ENCODE results near the gene CASR. TPM values are rescaled to one million over a fixed set of nuclear protein-coding genes. Genes with fewer than 3 reads are reported as not detected.
A peak's percentile ranks its signal among the peaks of the same experiment; 100 is the strongest.

Gene CASR
- total and polyA plus RNA-seq, 2 donors: 0.25 to 0.74 TPM

GRCh38 chr3:122283796-122284445 lies 100.5 kb downstream of the CASR start:
- no peak overlapping the region for H3K4me3 ChIP-seq (ENCODE audit: low read depth, low read length)
- WGBS: 88% methylated on average over 22 of the region's 22 CpGs
- no peaks in the 10 kb centered on the region for H3K4me1 ChIP-seq (ENCODE audit: insufficient read depth)
- no peak for DNase-seq (ENCODE audit: extremely low spot score)
- no peaks in the 10 kb centered on the region for H3K36me3 ChIP-seq (ENCODE audit: insufficient read depth)
- H3K27ac ChIP-seq (ENCODE audit: low read depth): no peak overlapping the region

- DNase-seq (ENCODE audit: extremely low spot score): no peak
- H3K4me3 ChIP-seq (ENCODE audit: low read depth, low read length): no peak overlapping the region
- 92% methylated on average over 20 of the region's 20 CpGs for WGBS
- H3K27ac ChIP-seq (ENCODE audit: low read depth): no peak overlapping the region
- no peaks in the 10 kb centered on the region for H3K36me3 ChIP-seq (ENCODE audit: insufficient read depth)
- H3K4me1 ChIP-seq (ENCODE audit: insufficient read depth): no peaks in the 10 kb centered on the region
These were observed 101.0 kb downstream of the CASR start for GRCh38 chr3:122284486-122284885.

GRCh38 chr3:122294359-122294758 lies 110.9 kb downstream of the CASR start:
- no peak overlapping the region for H3K4me3 ChIP-seq (ENCODE audit: low read depth, low read length)
- no peaks in the 10 kb centered on the region for H3K4me1 ChIP-seq (ENCODE audit: insufficient read depth)
- DNase-seq (ENCODE audit: extremely low spot score): no peak
- H3K36me3 ChIP-seq (ENCODE audit: insufficient read depth): no peaks in the 10 kb centered on the region
- no peak overlapping the region for H3K27ac ChIP-seq (ENCODE audit: low read depth)
- 27% methylated on average over 6 of the region's 6 CpGs for WGBS

- no peak for DNase-seq (ENCODE audit: extremely low spot score)
- H3K4me1 ChIP-seq (ENCODE audit: insufficient read depth): no peaks in the 10 kb centered on the region
- WGBS: 71% methylated on average over 5 of the region's 5 CpGs
- no peak overlapping the region for H3K27ac ChIP-seq (ENCODE audit: low read depth)
- no peaks in the 10 kb centered on the region for H3K36me3 ChIP-seq (ENCODE audit: insufficient read depth)
- H3K4me3 ChIP-seq (ENCODE audit: low read depth, low read length): no peak overlapping the region
These were observed 112.0 kb downstream of the CASR start for GRCh38 chr3:122295266-122296062.

- Histone ChIP-seq H3K4me1 (ENCODE audit: insufficient read depth) (no peaks in the 10 kb centered on the region), H3K4me3 (ENCODE audit: low read depth, low read length) (no peak overlapping the region), H3K27ac (ENCODE audit: low read depth) (no peak overlapping the region), H3K36me3 (ENCODE audit: insufficient read depth) (no peaks in the 10 kb centered on the region)
- no peak for DNase-seq (ENCODE audit: extremely low spot score)
- 74% methylated on average over 2 of the region's 2 CpGs for WGBS
These were observed 114.8 kb downstream of the CASR start for GRCh38 chr3:122298239-122298638.

- DNase-seq (ENCODE audit: extremely low spot score): no peak
- Histone ChIP-seq H3K4me3 (ENCODE audit: low read depth, low read length) (no peak overlapping the region), H3K27ac (ENCODE audit: low read depth) (no peak overlapping the region), H3K36me3 (ENCODE audit: insufficient read depth) (no peaks in the 10 kb centered on the region), H3K4me1 (ENCODE audit: insufficient read depth) (no peaks in the 10 kb centered on the region)
These were observed 115.7 kb downstream of the CASR start for GRCh38 chr3:122299215-122299614.

GRCh38 chr3:122299872-122300460 lies 116.5 kb downstream of the CASR start:
- 83% methylated on average over 12 of the region's 12 CpGs for WGBS

GRCh38 chr3:122301063-122301462 lies 117.6 kb downstream of the CASR start:
- Histone ChIP-seq H3K36me3 (ENCODE audit: insufficient read depth) (no peaks in the 10 kb centered on the region), H3K4me1 (ENCODE audit: insufficient read depth) (no peaks in the 10 kb centered on the region), H3K4me3 (ENCODE audit: low read depth, low read length) (no peak overlapping the region), H3K27ac (ENCODE audit: low read depth) (no peak overlapping the region)
- no peak for DNase-seq (ENCODE audit: extremely low spot score)

More at GRCh38 chr3:122299872-122300460, 116.5 kb downstream of the CASR start:
- Histone ChIP-seq H3K4me3 (ENCODE audit: low read depth, low read length) (no peak overlapping the region), H3K36me3 (ENCODE audit: insufficient read depth) (no peaks in the 10 kb centered on the region), H3K4me1 (ENCODE audit: insufficient read depth) (no peaks in the 10 kb centered on the region), H3K27ac (ENCODE audit: low read depth) (no peak overlapping the region)
- DNase-seq (ENCODE audit: extremely low spot score): no peak

GRCh38 chr3:122305818-122306621 lies 122.6 kb downstream of the CASR start:
- Histone ChIP-seq H3K36me3 (ENCODE audit: insufficient read depth) (no peaks in the 10 kb centered on the region), H3K4me1 (ENCODE audit: insufficient read depth) (no peaks in the 10 kb centered on the region), H3K27ac (ENCODE audit: low read depth) (no peak overlapping the region), H3K4me3 (ENCODE audit: low read depth, low read length) (no peak overlapping the region)
- no peak for DNase-seq (ENCODE audit: extremely low spot score)
- WGBS: 37% methylated on average over 3 of the region's 3 CpGs

- Histone ChIP-seq H3K36me3 (ENCODE audit: insufficient read depth) (no peaks in the 10 kb centered on the region), H3K4me3 (ENCODE audit: low read depth, low read length) (no peak overlapping the region), H3K4me1 (ENCODE audit: insufficient read depth) (no peaks in the 10 kb centered on the region), H3K27ac (ENCODE audit: low read depth) (no peak overlapping the region)
- DNase-seq (ENCODE audit: extremely low spot score): no peak
- WGBS: 54% methylated on average over 2 of the region's 2 CpGs
These were observed 123.1 kb downstream of the CASR start for GRCh38 chr3:122306622-122306953.

- no peak overlapping the region for H3K4me3 ChIP-seq (ENCODE audit: low read depth, low read length)
- H3K27ac ChIP-seq (ENCODE audit: low read depth): no peak overlapping the region
- DNase-seq (ENCODE audit: extremely low spot score): no peak
- no peaks in the 10 kb centered on the region for H3K36me3 ChIP-seq (ENCODE audit: insufficient read depth)
- 70% methylated on average over 4 of the region's 4 CpGs for WGBS
- H3K4me1 ChIP-seq (ENCODE audit: insufficient read depth): no peaks in the 10 kb centered on the region
These were observed 123.7 kb downstream of the CASR start for GRCh38 chr3:122307094-122307687.

- Histone ChIP-seq H3K36me3 (ENCODE audit: insufficient read depth) (no peaks in the 10 kb centered on the region), H3K4me1 (ENCODE audit: insufficient read depth) (no peaks in the 10 kb centered on the region)
These were observed 124.5 kb downstream of the CASR start for GRCh38 chr3:122307976-122308375.

GRCh38 chr3:122310361-122310760 lies 126.9 kb downstream of the CASR start:
- 34% methylated on average over 1 of the region's 1 CpG for WGBS
- peak; percentile 14 for DNase-seq (ENCODE audit: extremely low spot score)

More at GRCh38 chr3:122307976-122308375, 124.5 kb downstream of the CASR start:
- H3K4me3 ChIP-seq (ENCODE audit: low read depth, low read length): no peak overlapping the region
- no peak overlapping the region for H3K27ac ChIP-seq (ENCODE audit: low read depth)
- DNase-seq (ENCODE audit: extremely low spot score): no peak

More at GRCh38 chr3:122310361-122310760, 126.9 kb downstream of the CASR start:
- H3K36me3 ChIP-seq (ENCODE audit: insufficient read depth): no peaks in the 10 kb centered on the region
- no peaks in the 10 kb centered on the region for H3K4me1 ChIP-seq (ENCODE audit: insufficient read depth)
- H3K4me3 ChIP-seq (ENCODE audit: low read depth, low read length): no peak overlapping the region
- no peak overlapping the region for H3K27ac ChIP-seq (ENCODE audit: low read depth)
